ENCODE results near the gene RRBP1. TPM values are rescaled to one million over a fixed set of nuclear protein-coding genes. Genes with fewer than 3 reads are reported as not detected.

Gene RRBP1
- total RNA-seq, 1 donor from 2014 or later, result 35.6 TPM

DNA sequence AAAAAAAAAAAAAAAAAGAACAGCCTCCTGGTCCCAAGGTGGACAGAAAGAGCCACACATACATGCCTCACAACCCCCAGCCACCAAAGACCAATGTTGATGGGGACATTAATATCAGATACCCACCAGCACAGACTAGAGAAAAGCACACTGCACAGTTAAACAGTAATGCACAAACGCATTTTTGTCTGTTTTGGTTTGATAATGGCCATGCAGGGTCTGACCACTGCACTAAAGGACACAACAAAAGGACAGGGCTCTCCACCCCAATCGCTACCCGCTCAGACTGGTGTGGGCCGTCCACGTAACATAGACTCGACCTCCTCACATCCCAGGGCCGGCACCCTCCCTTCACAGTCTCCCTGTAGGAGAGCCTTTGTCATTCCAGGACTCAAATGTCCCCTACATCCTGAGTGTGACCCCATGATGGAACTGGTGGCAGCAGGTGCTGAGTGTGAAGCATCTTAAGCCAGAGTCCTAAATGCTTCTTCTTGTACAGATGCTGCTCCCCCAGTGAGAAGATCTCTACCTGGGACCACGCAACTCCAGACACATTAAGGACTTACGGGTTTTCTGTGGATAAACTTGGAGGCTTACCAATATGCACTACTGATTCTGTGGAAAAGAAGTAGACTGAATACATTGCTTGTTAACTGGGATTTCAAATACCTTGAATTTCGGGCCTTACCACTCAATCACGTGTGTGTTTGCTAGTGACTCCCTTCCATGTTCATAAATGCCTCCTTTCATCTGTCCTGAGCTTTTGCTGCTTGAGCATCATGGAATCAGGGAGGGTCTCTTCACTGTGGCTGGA, 28.0 kb downstream of the RRBP1 start:
- DNase-seq, result no peak
- no peak for ATAC-seq
- intact Hi-C loops (cut with micrococcal nuclease), result no loop called here

GRCh38 chr20:17652411-17652810, 29.6 kb downstream of the RRBP1 start:
- intact Hi-C loops (cut with micrococcal nuclease), result no loop called here
- no peak for ATAC-seq
- no peak for DNase-seq

GRCh38 chr20:17651760-17652388, 30.2 kb downstream of the RRBP1 start:
- DNase-seq (peak; percentile 9), ATAC-seq (no peak)
- intact Hi-C loops (cut with micrococcal nuclease), result no loop called here

GRCh38 chr20:17651129-17651759, 30.8 kb downstream of the RRBP1 start:
- no peak for ATAC-seq
- peak; percentile 10 for DNase-seq
- intact Hi-C loops (cut with micrococcal nuclease), result no loop called here

GRCh38 chr20:17650301-17651128, 31.5 kb downstream of the RRBP1 start:
- DNase-seq, result peak; percentile 29
- no peak for ATAC-seq
- intact Hi-C loops (cut with micrococcal nuclease), result no loop called here

GRCh38 chr20:17648791-17649730, 33.0 kb downstream of the RRBP1 start:
- peak; percentile 60 for DNase-seq
- ATAC-seq, result peak; percentile 58
- intact Hi-C loops (cut with micrococcal nuclease), result no loop called here

GRCh38 chr20:17648315-17648646, 33.8 kb downstream of the RRBP1 start:
- ATAC-seq, result peak; percentile 38
- intact Hi-C loops (cut with micrococcal nuclease), result no loop called here
- peak; percentile 59 for DNase-seq

DNA sequence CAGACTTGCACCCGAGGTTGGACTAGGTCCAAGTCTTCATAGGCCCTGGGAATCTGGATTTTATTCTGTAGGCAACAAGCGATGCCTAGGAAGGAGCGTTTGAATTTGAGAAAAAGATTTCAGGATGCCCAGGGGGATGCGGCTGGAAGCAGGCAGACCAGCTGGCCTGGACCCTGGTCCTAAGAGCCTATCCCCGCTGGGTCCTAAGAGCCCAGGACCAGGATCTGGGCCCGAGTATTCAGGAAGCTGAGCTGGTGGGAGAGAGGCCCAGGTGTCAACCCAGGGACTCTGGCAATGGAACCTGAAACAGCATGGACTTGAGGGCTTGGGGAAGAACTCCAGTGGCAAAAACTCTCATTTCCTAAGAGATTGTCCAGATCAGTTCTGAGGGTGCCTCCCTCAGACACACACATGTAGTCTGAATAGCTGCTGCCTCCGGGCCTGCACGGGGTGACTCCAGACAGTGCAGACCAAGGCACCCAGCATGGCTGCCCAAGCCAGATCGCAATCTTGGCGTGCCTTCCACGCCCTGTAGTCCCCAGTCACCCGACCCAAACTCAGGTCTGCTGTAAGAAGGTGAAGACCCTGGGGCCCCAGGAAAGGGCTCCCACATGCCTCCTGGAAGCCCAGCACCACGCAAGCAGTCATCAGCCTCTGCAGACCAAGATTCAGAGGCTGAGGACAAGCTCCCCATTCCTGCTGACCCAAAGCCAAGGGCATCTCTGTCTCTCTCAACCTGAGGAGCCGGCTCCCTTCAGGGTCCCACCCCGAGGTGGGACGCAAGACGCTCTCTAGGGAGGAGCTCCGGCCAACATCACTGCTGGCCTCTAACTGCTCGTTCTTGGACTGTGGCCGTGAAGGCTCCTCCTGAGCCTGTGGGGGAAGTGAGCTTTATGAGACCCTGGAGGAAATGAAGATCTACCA, 34.4 kb downstream of the RRBP1 start:
- intact Hi-C loops (cut with micrococcal nuclease), result no loop called here
- DNase-seq, result no peak
- no peak for ATAC-seq

GRCh38 chr20:17646961-17647301, 35.1 kb downstream of the RRBP1 start:
- ATAC-seq, result no peak
- DNase-seq, result no peak
- intact Hi-C loops (cut with micrococcal nuclease), result no loop called here

GRCh38 chr20:17646209-17646960, 35.7 kb downstream of the RRBP1 start:
- DNase-seq (peak; percentile 21), ATAC-seq (peak; percentile 29)
- intact Hi-C loops (cut with micrococcal nuclease), result no loop called here

DNA sequence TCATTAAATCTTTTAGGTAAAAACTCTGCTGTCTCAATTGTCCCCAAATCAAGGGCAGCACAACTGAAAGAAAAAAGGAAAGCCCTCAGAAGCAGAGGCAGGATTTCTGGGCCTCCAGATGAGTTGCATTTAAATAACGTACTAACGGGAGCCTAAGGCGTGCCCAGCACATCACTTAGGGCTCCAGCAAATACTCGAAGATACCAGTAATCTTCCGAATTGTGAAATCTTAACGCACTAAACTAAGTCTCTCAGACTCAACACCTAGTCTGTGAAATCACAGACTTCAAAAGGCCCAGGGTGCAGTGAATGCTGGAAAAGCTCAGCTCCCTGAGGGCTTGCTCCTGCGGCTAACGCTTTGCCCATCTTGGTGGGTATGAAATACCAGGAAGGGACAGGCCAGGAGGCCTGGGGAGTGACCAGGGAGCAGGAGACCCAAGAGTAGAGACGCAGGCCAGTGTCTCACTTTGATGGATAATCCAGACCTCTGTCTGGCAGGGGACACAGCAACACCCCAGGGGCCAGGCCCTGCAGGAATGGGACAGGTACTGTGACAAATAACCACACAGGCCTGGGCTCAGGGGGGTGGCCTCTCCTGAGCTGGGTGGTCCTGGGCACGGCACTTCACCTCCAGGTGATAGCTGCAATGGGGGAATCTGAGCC, 36.4 kb downstream of the RRBP1 start:
- ATAC-seq (no peak), DNase-seq (peak; percentile 23)
- intact Hi-C loops (cut with micrococcal nuclease), result no loop called here

GRCh38 chr20:17645010-17645409, 37.0 kb downstream of the RRBP1 start:
- ATAC-seq (no peak), DNase-seq (peak; percentile 29)
- intact Hi-C loops (cut with micrococcal nuclease), result no loop called here

DNA sequence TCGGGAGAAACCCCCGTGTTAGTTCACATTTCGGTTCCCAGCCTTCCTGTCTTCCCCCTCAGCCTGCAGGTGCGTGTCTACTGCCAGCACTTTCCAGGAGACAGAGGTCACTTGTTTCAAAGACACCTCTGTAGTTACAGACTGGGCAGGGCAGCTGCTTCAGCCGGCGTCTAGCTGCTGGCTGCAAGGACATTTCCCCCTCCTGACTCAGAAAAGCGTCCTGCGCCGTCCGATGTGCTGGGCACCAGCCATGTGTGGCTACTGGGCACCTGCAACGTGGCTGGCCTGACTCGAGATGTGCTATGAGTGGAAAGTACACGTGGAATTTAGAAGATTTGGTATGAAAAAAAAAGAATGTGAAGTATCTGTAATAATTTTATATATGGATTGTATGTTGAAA, 37.6 kb downstream of the RRBP1 start:
- ATAC-seq, result peak; percentile 53
- DNase-seq, result peak; percentile 63
- intact Hi-C loops (cut with micrococcal nuclease), result no loop called here

GRCh38 chr20:17643531-17644188, 38.4 kb downstream of the RRBP1 start:
- peak; percentile 34 for DNase-seq
- intact Hi-C loops (cut with micrococcal nuclease), result no loop called here
- ATAC-seq, result peak; percentile 39

DNA sequence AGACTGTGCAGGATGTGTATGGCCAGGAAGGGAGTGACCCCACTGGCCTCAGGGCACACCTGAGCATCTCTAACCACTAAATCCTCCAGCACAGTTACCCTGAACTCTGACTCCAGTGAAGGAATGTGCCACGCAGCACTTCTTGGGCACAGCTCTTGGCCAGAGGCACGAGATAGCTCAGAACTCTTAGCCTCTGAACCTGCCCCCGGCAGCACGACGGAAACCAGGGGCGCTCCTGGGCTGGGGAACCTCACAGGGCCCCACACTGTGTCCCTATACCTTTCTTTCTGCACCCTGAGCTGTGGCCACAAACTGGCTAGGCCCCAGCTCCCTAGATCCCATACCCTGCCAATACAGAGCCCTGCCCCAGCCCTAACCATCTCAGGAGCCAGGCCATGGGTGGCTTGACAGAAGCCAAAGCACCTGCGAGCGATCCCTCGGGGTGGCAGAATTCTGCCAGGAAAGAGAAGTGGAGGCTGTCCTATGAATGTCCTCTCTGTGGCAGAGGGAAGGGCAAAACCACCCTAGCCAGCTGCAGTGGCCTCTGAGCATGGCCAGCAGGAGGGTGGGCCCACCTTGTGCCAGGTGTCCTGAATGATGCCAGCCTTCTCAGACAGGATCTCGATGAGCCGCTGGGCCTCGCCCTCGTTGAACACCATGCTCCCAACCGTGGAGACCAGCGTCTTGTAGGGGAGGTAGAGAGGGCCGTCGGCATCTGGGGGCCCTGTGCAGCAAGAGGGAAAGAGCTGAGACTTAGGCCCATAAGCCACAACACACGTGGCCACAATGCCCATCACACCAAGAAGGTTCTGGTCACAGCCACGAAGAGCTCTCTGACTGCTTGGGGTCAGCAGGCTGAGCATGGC, 39.4 kb downstream of the RRBP1 start:
- DNase-seq, result peak; percentile 25
- intact Hi-C loops (cut with micrococcal nuclease), result no loop called here
- ATAC-seq, result no peak
